HL-60/S4 (cell line): ENCODE data around the gene ELK1.

Source experiments
- in situ Hi-C: fragments of 300-500 bp; cut with MboI; formaldehyde crosslinking; loops from 2 replicates; pipeline ENCODE4 v1.14.3; 2022; ENCODE audit warnings: low sequenced_read_pairs

ELK1 gene

GRCh38 chrX:47646636-47647035, 3.7 kb downstream of the ELK1 start:
- in situ Hi-C loops: loop anchor here (10.0 kb wide), 1 partner anchor 82 kb away; the partner anchor contains the start of gene ARAF

DNA sequence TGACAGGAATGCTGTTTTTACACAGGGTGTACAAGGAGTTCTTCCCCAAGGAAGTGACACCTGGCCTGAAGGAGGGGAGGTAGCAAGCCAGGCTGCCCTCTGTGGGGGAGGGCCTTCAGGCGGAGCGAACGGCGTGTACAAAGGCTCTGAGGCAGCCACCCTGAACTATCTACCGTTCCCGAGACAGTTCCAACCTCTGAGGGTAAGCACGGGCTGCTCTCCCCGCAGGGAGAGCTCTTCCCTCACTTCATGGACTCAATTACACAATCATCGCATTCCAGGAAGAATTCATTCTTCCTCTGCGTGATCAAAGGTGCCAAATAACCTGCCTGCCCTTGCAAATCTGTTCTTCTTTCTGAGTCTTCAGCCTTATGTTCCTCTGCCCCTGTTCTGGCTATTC, 4.8 kb downstream of the ELK1 start:
- in situ Hi-C loops: loop anchor here (10.0 kb wide), 1 partner anchor 81 kb away; the partner anchor contains the start of gene ARAF

GRCh38 chrX:47644557-47645091, 5.7 kb downstream of the ELK1 start:
- in situ Hi-C loops: loop anchor here (10.0 kb wide), 1 partner anchor 80 kb away; the partner anchor contains the start of gene ARAF

- in situ Hi-C loops: loop anchor here (10.0 kb wide), 1 partner anchor 79 kb away; the partner anchor contains the start of gene ARAF
Measured at GRCh38 chrX:47643926-47644325, 6.4 kb downstream of the ELK1 start.

- in situ Hi-C loops: no loop called here
Measured at GRCh38 chrX:47638816-47639215, 11.5 kb downstream of the ELK1 start.

DNA sequence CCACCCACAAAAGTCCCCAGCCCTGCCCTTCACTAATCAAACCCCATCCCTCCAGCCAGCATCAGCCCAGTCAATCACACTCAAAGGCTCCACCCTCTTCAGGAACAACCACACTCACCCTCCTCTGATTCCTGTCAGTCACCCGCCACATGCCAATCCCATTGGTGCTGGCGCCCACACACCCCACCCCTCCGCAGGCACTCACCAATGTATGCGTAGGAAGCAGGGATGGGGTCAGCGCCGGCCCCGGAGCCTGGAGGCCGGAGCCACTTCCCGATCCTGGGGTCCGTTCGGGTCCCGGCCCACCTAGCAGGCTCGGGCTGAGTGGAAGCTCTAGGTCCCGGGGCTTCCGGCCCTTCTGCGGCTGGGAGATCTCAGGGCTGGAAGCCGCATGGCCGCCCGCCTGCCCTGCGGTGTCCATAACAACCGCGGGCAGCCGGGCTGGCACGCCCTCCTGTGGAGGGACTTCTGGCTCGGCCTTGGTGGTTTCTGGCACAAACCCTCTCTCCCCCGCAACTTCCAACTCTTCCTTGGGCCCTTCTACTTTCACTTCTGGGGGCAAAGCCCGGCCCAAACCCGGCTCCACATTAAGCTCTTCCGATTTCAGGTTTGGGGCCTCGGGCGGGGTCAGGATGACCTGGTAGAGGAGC, 12.7 kb downstream of the ELK1 start:
- in situ Hi-C loops: no loop called here

DNA sequence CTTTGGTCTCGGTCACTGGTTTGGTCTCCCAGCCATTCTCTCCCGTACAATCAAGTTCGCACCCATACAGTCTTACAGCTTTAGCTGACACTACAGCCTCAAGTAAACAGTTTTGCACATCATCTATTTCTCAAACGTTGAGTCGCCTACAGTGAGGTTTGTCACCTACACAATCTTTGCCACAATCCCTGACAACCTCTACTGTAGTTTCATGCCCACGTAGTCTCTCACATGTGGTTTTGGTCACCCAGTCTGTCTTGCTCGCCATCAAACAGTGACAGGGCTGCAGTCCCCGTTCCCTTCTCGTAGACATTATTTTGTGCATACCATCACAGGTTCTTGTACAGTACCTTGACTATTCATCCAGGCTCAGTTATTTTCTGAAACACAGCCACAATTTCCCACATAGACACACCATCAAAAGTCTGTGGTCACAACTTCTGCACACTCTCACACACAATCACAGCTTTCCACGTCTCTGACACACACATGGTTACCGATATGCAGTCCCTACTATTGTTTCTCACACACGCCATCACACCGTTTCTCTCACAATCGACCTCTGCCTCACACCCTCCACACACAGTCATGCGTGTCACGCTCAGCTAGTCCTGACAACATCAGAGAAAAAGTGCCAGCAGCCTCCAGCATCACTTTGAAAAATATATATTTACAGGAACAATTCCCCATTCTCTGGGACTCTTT, 15.3 kb downstream of the ELK1 start:
- in situ Hi-C loops: no loop called here

GRCh38 chrX:47633689-47634590, 16.4 kb downstream of the ELK1 start:
- in situ Hi-C loops: no loop called here

- in situ Hi-C loops: no loop called here
Measured at GRCh38 chrX:47632666-47633065, 17.7 kb downstream of the ELK1 start.

DNA sequence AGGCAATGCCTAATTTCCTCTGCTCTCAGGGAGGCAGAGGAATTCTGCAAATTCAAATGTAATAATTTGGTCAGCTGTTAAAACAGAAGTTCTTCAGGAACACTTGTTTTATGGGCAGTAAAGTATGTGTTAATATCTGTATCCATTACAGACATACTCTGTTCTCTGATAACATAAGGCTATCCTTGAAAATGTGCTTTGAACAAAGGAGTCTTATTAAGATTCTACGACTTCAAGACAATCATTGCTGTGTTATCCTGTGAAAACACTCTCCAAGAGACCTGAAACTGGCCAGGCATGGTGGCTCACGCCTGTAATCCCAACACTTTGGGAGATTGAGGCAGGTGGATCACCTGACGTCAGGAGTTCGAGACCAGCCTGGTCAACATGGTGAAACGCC, 18.7 kb downstream of the ELK1 start:
- in situ Hi-C loops: no loop called here

- in situ Hi-C loops: no loop called here
Measured at GRCh38 chrX:47629419-47630200, 20.8 kb downstream of the ELK1 start, which contains the start of gene CFP. Gene CFP, minus strand, starts transcription at chrX:47629930. Its CDS starts 86 bp downstream, at chrX:47629844.

DNA sequence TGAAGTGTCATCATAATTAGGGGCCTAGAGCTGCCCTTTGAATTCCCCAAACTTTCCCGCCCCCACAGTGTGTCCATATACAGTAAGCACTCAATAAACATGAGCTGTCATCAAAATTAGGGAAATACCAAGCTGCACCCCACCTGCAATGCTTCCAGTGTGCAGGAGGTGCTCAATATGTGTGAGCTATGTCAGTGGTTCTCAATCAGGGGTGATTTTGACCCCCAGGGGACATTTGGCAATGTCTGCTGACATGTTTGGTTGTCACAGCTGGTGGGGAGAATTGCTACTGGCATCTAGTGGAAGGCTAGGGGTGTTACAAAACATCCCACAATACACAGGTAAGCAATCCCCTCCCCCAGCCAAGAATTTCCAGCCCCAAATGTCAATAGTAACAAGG, 21.4 kb downstream of the ELK1 start:
- in situ Hi-C loops: no loop called here

DNA sequence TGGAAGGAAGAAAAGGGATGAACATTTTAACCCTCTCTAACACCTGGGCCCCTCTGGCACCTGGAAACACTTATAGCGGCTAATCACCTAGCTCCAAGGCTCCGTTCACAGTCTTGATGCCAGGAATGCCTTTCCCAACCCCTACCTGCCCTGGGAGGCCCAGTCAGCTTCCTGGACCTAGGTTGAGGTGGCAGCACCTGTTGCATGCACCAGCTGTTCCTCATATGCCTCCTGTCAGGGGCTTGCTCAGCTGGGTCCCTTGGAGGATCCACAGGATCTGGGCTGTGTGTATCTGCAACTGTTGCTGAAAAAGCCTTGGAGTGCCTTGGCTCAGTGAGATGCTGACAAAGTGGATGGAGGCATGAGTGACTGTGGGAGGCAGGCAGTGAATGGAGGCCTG, 25.0 kb downstream of the ELK1 start:
- in situ Hi-C loops: no loop called here

GRCh38 chrX:47623540-47624027, 26.8 kb downstream of the ELK1 start:
- in situ Hi-C loops: no loop called here

- in situ Hi-C loops: no loop called here
Measured at GRCh38 chrX:47621851-47622250, 28.5 kb downstream of the ELK1 start.

GRCh38 chrX:47620303-47620685, 30.1 kb downstream of the ELK1 start:
- in situ Hi-C loops: no loop called here

GRCh38 chrX:47619486-47620302, 30.7 kb downstream of the ELK1 start, which contains the start of gene SYN1:
Gene SYN1, minus strand, starts transcription at chrX:47619857. Its CDS starts 129 bp downstream, at chrX:47619728.
- in situ Hi-C loops: no loop called here

DNA sequence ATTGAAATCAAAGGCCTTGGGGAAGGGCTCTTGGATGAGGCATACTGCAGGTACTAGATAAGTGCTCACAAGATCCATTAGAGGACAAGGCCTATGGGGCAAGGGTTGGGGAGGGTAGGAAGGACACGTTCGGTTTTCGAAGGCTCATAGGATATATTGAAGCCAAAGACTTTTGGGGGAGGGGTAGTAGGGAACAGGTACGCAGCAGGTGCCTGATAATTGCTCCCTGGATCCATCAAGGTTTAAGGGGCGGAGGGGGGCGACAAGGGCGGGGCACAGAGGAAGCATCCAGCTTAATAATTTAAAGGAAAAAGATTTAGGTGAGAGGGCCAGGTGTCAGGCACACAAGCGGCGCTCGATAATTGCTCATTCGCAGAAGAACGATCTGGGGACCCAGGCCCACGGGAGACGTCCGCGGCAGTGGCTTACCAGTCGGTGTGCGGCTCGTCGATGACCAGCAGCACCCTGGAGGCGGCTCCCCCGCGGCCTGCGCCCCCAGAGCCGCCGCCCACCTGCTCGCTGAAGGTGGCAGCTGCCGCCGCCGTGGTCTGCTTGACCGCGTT, 31.4 kb downstream of the ELK1 start:
- in situ Hi-C loops: no loop called here

GRCh38 chrX:47614618-47615017, 35.7 kb downstream of the ELK1 start:
- in situ Hi-C loops: no loop called here
